SK-N-SH (cell line): ENCODE measurements around the gene TTC39C.

ENCODE experiments used
- JUND ChIP-seq: IDR thresholded peaks from 2 replicates; pipeline ENCODE4 v1.4.0; 2012
- RCOR1 ChIP-seq: fragments of 150-350 bp; IDR thresholded peaks from 2 replicates; pipeline ENCODE4 v1.6.1; 2017; ENCODE audit warnings: antibody characterized with exemption, low read length
- RXRA ChIP-seq: IDR thresholded peaks from 2 replicates; pipeline ENCODE4 v1.4.0; 2012; ENCODE audit warnings: low read depth, mild to moderate bottlenecking, borderline replicate concordance
- TAF1 ChIP-seq: IDR thresholded peaks from 2 replicates; pipeline ENCODE4 v1.6.1; 2012; ENCODE audit warnings: low read depth, mild to moderate bottlenecking, low read length, moderate library complexity, borderline replicate concordance
- TF ChIP-seq, protein P1 (sequence below): fragments of 200-600 bp; sonication (generic); IDR thresholded peaks from 2 replicates; pipeline ENCODE4 v1.6.1; 2017; ENCODE audit warnings: antibody characterized with exemption, mild to moderate bottlenecking, moderate library complexity
- TF ChIP-seq, protein P2 (sequence below): IDR thresholded peaks from 2 replicates; pipeline ENCODE4 v1.4.0; 2012; ENCODE audit warnings: low read depth, borderline replicate concordance

GRCh38 chr18:24068945-24069693 is 54.6 kb downstream of the TTC39C start:
- TF ChIP-seq RXRA: no peak
- TF ChIP-seq, protein P1, sequence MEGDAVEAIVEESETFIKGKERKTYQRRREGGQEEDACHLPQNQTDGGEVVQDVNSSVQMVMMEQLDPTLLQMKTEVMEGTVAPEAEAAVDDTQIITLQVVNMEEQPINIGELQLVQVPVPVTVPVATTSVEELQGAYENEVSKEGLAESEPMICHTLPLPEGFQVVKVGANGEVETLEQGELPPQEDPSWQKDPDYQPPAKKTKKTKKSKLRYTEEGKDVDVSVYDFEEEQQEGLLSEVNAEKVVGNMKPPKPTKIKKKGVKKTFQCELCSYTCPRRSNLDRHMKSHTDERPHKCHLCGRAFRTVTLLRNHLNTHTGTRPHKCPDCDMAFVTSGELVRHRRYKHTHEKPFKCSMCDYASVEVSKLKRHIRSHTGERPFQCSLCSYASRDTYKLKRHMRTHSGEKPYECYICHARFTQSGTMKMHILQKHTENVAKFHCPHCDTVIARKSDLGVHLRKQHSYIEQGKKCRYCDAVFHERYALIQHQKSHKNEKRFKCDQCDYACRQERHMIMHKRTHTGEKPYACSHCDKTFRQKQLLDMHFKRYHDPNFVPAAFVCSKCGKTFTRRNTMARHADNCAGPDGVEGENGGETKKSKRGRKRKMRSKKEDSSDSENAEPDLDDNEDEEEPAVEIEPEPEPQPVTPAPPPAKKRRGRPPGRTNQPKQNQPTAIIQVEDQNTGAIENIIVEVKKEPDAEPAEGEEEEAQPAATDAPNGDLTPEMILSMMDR: no peak
- no peak for TF ChIP-seq RCOR1
- TF ChIP-seq, protein P2, sequence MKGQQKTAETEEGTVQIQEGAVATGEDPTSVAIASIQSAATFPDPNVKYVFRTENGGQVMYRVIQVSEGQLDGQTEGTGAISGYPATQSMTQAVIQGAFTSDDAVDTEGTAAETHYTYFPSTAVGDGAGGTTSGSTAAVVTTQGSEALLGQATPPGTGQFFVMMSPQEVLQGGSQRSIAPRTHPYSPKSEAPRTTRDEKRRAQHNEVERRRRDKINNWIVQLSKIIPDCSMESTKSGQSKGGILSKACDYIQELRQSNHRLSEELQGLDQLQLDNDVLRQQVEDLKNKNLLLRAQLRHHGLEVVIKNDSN: no peak
- TF ChIP-seq JUND: no peak
- TF ChIP-seq TAF1: no peak
